ENCODE data around the gene JPH3. TPM values are rescaled to one million over a fixed set of nuclear protein-coding genes. Genes with fewer than 3 reads are reported as not detected.

The JPH3 gene
- total and polyA plus RNA-seq, 10 donors, result 0.03 TPM; not detected in 9

DNA sequence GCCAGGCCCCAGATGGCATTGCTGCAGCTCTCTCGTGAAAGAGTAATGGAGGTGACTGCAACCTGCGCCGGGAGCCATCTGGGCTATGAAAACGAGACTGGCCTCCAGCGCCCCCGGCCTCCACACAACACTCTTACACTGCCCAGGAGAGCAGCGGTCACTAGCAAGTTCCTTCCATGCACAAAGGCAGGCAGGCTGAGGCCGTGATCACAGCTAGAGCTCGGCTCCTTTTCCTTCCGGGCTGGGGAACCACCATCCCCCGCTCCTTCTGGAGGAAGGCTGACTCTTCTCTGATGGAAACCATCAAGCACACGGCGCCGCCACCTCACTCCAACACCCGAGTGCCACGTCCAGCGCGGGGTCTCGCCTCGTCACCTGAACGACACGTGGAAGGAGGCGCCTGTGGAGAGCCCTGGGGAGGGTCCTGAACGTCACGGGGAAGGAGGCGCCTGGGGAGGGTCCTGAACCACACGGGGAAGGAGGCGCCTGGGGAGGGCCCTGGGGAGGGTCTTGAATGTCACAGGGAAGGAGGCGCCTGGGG lies 101.6 kb downstream of the JPH3 start:
- no peak for DNase-seq
- no peak overlapping the region for H3K4me3 ChIP-seq
- intact Hi-C loops (cut with DNase I; ENCODE audit: low total_unique reads), result no loop called here
- WGBS, 5 donors, result 76 to 90% (median 82%) methylated on average over 25 to 29 of the region's 29 CpGs
- H3K9me3 ChIP-seq, result no peaks in the 10 kb centered on the region
- H3K4me1 ChIP-seq, result peaks cover 9 to 49% (median 42%) of the 10 kb centered on the region in 6 donors
- no peak overlapping the region for H3K27ac ChIP-seq
- peaks cover 0 to 86% (median 31%) of the 10 kb centered on the region in 6 donors for H3K36me3 ChIP-seq
- H3K27me3 ChIP-seq (replicated peaks in 1 of 7), result no peaks in the 10 kb centered on the region
- no peak for TF ChIP-seq POLR2AphosphoS5 (IDR thresholded peaks at IDR 0.05)
- TF ChIP-seq, protein P1, sequence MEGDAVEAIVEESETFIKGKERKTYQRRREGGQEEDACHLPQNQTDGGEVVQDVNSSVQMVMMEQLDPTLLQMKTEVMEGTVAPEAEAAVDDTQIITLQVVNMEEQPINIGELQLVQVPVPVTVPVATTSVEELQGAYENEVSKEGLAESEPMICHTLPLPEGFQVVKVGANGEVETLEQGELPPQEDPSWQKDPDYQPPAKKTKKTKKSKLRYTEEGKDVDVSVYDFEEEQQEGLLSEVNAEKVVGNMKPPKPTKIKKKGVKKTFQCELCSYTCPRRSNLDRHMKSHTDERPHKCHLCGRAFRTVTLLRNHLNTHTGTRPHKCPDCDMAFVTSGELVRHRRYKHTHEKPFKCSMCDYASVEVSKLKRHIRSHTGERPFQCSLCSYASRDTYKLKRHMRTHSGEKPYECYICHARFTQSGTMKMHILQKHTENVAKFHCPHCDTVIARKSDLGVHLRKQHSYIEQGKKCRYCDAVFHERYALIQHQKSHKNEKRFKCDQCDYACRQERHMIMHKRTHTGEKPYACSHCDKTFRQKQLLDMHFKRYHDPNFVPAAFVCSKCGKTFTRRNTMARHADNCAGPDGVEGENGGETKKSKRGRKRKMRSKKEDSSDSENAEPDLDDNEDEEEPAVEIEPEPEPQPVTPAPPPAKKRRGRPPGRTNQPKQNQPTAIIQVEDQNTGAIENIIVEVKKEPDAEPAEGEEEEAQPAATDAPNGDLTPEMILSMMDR (IDR thresholded peaks at IDR 0.05 in 8 of 11, conservative IDR thresholded peaks at IDR 0.05 in 3 of 11), result no peak
- TF ChIP-seq POLR2A (IDR thresholded peaks at IDR 0.05), result no peak

DNA sequence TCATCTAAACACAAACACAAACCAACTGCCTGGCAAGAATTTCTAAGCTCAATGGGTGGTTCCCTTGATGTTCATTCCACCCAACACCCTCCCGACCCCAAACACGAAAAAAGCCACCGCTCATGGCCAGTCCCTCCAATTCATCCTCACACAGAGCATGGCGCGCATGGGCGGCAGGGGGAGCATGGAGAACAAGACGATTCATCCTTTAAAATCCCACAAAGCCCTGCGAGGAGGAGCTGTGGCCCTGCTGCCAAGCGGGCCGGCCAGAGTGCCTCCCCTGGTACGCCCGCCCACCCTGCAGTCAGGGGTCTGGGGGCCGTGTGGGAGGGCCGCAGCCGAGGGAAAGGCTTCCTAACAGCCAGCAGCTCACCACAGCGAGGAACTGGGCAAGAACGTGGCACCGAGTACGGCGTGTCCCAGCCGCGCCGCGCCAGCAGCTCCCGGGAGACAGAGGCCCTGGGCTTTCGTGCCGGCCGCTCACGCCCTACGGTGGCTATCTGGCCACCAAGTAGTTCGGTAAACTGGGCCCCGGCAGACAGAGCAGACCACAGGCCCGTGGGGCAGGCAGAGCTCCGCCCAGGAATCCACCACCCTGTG lies 102.5 kb downstream of the JPH3 start:
- TF ChIP-seq, protein P1 (IDR thresholded peaks at IDR 0.05 in 8 of 11, conservative IDR thresholded peaks at IDR 0.05 in 3 of 11), result no peak
- TF ChIP-seq POLR2AphosphoS5 (IDR thresholded peaks at IDR 0.05) (peak in 1 of 3 donors; percentile 17), POLR2A (IDR thresholded peaks at IDR 0.05) (no peak)
- Histone ChIP-seq H3K27me3 (replicated peaks in 1 of 7) (no peaks in the 10 kb centered on the region), H3K9me3 (no peaks in the 10 kb centered on the region), H3K4me3 (no peak overlapping the region), H3K36me3 (peaks cover 0 to 86% (median 41%) of the 10 kb centered on the region in 6 donors), H3K4me1 (peaks cover 6 to 39% (median 34%) of the 10 kb centered on the region in 6 donors), H3K27ac (no peak overlapping the region)
- DNase-seq, result no peak
- intact Hi-C loops (cut with DNase I; ENCODE audit: low total_unique reads), result no loop called here
- 93 to 96% (median 95%) methylated on average over 34 of the region's 34 CpGs for WGBS, 5 donors

DNA sequence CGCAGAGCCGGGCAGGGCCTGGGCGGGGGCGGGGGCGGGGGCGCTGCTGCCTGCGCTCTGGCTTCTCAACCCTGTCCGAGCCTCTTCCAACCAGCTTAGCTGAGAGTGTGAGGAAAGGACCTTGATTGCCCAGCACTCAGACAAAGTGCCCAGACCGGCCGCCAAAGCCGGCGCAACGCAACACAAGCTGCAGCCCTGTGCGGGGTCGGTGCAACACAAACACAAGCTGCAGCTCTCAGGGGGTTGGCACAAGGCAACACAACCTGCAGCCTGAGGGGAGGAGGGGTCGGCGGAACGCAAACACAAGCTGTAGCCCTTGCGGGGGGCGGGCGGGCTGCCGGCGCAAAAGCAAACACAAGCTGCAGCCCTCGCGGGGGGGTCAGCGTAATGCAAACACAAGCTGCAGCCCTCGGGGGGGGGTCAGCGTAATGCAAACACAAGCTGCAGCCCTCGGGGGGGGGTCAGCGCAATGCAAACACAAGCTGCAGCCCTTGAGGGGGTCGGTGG lies 103.5 kb downstream of the JPH3 start:
- TF ChIP-seq POLR2A (IDR thresholded peaks at IDR 0.05) (no peak), POLR2AphosphoS5 (IDR thresholded peaks at IDR 0.05) (no peak)
- TF ChIP-seq, protein P1 (IDR thresholded peaks at IDR 0.05 in 8 of 11, conservative IDR thresholded peaks at IDR 0.05 in 3 of 11), result no peak
- intact Hi-C loops (cut with DNase I; ENCODE audit: low total_unique reads), result no loop called here
- Histone ChIP-seq H3K27ac (no peak overlapping the region), H3K9me3 (no peaks in the 10 kb centered on the region), H3K4me1 (peaks cover 6 to 36% (median 32%) of the 10 kb centered on the region in 6 donors), H3K27me3 (replicated peaks in 1 of 7) (no peaks in the 10 kb centered on the region), H3K4me3 (no peak overlapping the region), H3K36me3 (peaks cover 3 to 90% (median 50%) of the 10 kb centered on the region in 6 donors)
- WGBS, 5 donors, result 81 to 87% (median 81%) methylated on average over 26 to 31 of the region's 31 CpGs
- no peak for DNase-seq

DNA sequence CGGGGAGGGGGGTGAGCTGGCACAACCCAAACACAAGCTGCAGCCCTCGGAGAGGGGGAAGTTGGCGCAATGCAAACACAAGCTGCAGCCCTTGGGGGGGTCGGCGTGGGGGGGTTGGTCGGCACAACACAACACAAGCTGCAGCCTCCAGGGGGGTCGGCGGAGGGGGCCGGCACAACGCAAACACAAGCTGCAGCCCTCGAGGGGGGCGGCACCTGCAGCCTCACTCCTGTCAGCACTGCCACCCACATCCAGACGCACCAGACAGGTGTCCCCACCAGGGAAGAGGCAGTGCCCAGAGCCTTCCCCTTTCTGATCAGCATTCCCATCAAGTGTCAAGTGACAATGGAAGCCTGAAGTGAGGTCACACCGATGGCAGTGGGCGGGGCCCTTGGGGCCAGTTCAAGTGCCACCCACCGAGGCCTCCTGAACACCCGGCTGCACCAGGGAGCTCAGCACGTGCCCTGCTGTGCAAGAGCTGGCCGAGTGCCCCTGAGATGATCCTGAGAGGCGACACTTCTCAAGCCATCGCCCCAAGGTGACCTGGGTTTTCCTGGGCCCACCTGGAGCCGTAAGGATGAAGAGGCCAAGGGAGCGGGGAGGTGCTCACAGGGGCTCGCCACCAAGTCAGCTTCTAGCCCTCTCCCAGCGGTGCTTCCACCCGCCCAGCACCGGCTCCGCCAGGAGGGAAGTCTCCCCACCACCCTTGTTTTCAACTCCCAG lies 104.1 kb downstream of the JPH3 start:
- TF ChIP-seq, protein P1 (IDR thresholded peaks at IDR 0.05 in 8 of 11, conservative IDR thresholded peaks at IDR 0.05 in 3 of 11), result no peak
- no peak for TF ChIP-seq POLR2AphosphoS5 (IDR thresholded peaks at IDR 0.05)
- no peak for TF ChIP-seq POLR2A (IDR thresholded peaks at IDR 0.05)
- Histone ChIP-seq H3K27ac (no peak overlapping the region), H3K4me1 (peaks cover 6 to 30% (median 26%) of the 10 kb centered on the region in 6 donors), H3K36me3 (peaks cover 4 to 90% (median 56%) of the 10 kb centered on the region in 6 donors), H3K4me3 (no peak overlapping the region), H3K9me3 (no peaks in the 10 kb centered on the region), H3K27me3 (replicated peaks in 1 of 7) (no peaks in the 10 kb centered on the region)
- intact Hi-C loops (cut with DNase I; ENCODE audit: low total_unique reads), result no loop called here
- WGBS, 5 donors, result 77 to 87% (median 85%) methylated on average over 20 to 28 of the region's 28 CpGs
- DNase-seq, result no peak
